Loucy (cell line): ENCODE data around the gene CCDC88A.

Experiments
- CTCF ChIP-seq: fragments of 200-600 bp; sonication (generic); conservative IDR thresholded peaks from 2 replicates; pipeline ENCODE4 v1.5.1; 2014; ENCODE audit warnings: mild to moderate bottlenecking, antibody characterized with exemption, low read length
- EZH2phosphoT487 ChIP-seq: fragments of 200-600 bp; IDR thresholded peaks from 2 replicates; pipeline ENCODE4 v1.6.1; 2018; ENCODE audit warnings: antibody characterized with exemption, mild to moderate bottlenecking, moderate library complexity, borderline replicate concordance

- no peak for TF ChIP-seq CTCF
- no peak for TF ChIP-seq EZH2phosphoT487
Observed at GRCh38 chr2:55314985-55315384, 104.7 kb downstream of the CCDC88A start.
